ENCODE results near the gene DIS3L2.

DIS3L2 gene

GRCh38 chr2:232351686-232352510 lies 390.4 kb downstream of the DIS3L2 start:
- Histone ChIP-seq H3K4ac (ENCODE audit: low read length) (no peak overlapping the region), H2BK15ac (ENCODE audit: low read length) (no peak overlapping the region), H2AK5ac (ENCODE audit: low read depth, low read length) (peak overlapping the region; percentile 35), H4K91ac (ENCODE audit: low read depth, low read length, poor library complexity) (peak overlapping the region; percentile 72), H3K79me1 (ENCODE audit: low read depth, low read length) (no peaks in the 10 kb centered on the region), H3K36me3 (replicated peaks in 1 of 2; ENCODE audit: control insufficient read depth in 2 of 2, insufficient read depth in 2 of 2, low read length in 2 of 2) (no peaks in the 10 kb centered on the region), H3K14ac (ENCODE audit: low read length) (no peak overlapping the region), H3K23ac (ENCODE audit: low read depth, low read length, poor library complexity) (no peak overlapping the region), H2BK5ac (ENCODE audit: low read length) (no peak overlapping the region), H3K9ac (ENCODE audit: low read depth, low read length, poor library complexity) (no peak overlapping the region), H3K9me3 (replicated peaks in 1 of 2; ENCODE audit: control insufficient read depth in 2 of 2, insufficient read depth in 1 of 2, low read depth in 1 of 2, low read length in 2 of 2) (peaks cover 0 to 6% of the 10 kb centered on the region in 2 donors), H3K27ac (replicated peaks; ENCODE audit: low read length) (no peak overlapping the region), H2AFZ (ENCODE audit: low read length) (no peak overlapping the region), H3K4me1 (ENCODE audit: control insufficient read depth in 2 of 2, insufficient read depth in 1 of 2, low read depth in 1 of 2, low read length in 2 of 2) (no peaks in the 10 kb centered on the region), H3K27me3 (ENCODE audit: control insufficient read depth in 3 of 3, insufficient read depth in 3 of 3, low read depth in 1 of 3, low read length in 3 of 3) (peaks cover 0 to 24% (median 0%) of the 10 kb centered on the region in 3 experiments), H2BK120ac (ENCODE audit: low read depth, low read length) (no peak overlapping the region), H3K4me2 (ENCODE audit: insufficient read depth, low read length, poor library complexity, severe bottlenecking) (no peak overlapping the region), H3K18ac (ENCODE audit: low read length) (peak overlapping the region; percentile 64), H4K8ac (ENCODE audit: low read depth, low read length) (no peak overlapping the region), H2BK12ac (ENCODE audit: low read length) (peak overlapping the region; percentile 84), H3K4me3 (ENCODE audit: low read length in 2 of 2) (no peak overlapping the region)
- WGBS, 2 donors (ENCODE audit: extremely low coverage in 2 of 2, insufficient read length in 2 of 2, insufficient replicate concordance in 1 of 2) = no CpG with 5 or more reads among the region's 73 CpGs
- no peak for DNase-seq (ENCODE audit: low spot score)

- Histone ChIP-seq H2BK5ac (ENCODE audit: low read length) (no peak overlapping the region), H3K27ac (replicated peaks; ENCODE audit: low read length) (no peak overlapping the region), H3K4me1 (ENCODE audit: control insufficient read depth in 2 of 2, insufficient read depth in 1 of 2, low read depth in 1 of 2, low read length in 2 of 2) (no peaks in the 10 kb centered on the region), H3K14ac (ENCODE audit: low read length) (no peak overlapping the region), H3K36me3 (replicated peaks in 1 of 2; ENCODE audit: control insufficient read depth in 2 of 2, insufficient read depth in 2 of 2, low read length in 2 of 2) (no peaks in the 10 kb centered on the region), H2BK120ac (ENCODE audit: low read depth, low read length) (no peak overlapping the region), H3K4me3 (ENCODE audit: low read length in 2 of 2) (no peak overlapping the region), H3K4me2 (ENCODE audit: insufficient read depth, low read length, poor library complexity, severe bottlenecking) (peak overlapping the region; percentile 14), H2BK15ac (ENCODE audit: low read length) (no peak overlapping the region), H3K9ac (ENCODE audit: low read depth, low read length, poor library complexity) (no peak overlapping the region), H3K18ac (ENCODE audit: low read length) (peak overlapping the region; percentile 64), H3K9me3 (replicated peaks in 1 of 2; ENCODE audit: control insufficient read depth in 2 of 2, insufficient read depth in 1 of 2, low read depth in 1 of 2, low read length in 2 of 2) (peaks cover 0 to 6% of the 10 kb centered on the region in 2 donors), H2BK12ac (ENCODE audit: low read length) (no peak overlapping the region), H3K4ac (ENCODE audit: low read length) (no peak overlapping the region), H3K79me1 (ENCODE audit: low read depth, low read length) (no peaks in the 10 kb centered on the region), H4K8ac (ENCODE audit: low read depth, low read length) (no peak overlapping the region), H3K27me3 (ENCODE audit: control insufficient read depth in 3 of 3, insufficient read depth in 3 of 3, low read depth in 1 of 3, low read length in 3 of 3) (peaks cover 0 to 24% (median 0%) of the 10 kb centered on the region in 3 experiments), H2AFZ (ENCODE audit: low read length) (no peak overlapping the region), H2AK5ac (ENCODE audit: low read depth, low read length) (peak overlapping the region; percentile 35), H4K91ac (ENCODE audit: low read depth, low read length, poor library complexity) (no peak overlapping the region), H3K23ac (ENCODE audit: low read depth, low read length, poor library complexity) (no peak overlapping the region)
- no CpG with 5 or more reads among the region's 39 CpGs for WGBS, 2 donors (ENCODE audit: extremely low coverage in 2 of 2, insufficient read length in 2 of 2, insufficient replicate concordance in 1 of 2)
- no peak for DNase-seq (ENCODE audit: low spot score)
Measured at GRCh38 chr2:232352511-232353091, 391.1 kb downstream of the DIS3L2 start.

GRCh38 chr2:232353096-232353495 lies 391.6 kb downstream of the DIS3L2 start:
- Histone ChIP-seq H3K36me3 (replicated peaks in 1 of 2; ENCODE audit: control insufficient read depth in 2 of 2, insufficient read depth in 2 of 2, low read length in 2 of 2) (no peaks in the 10 kb centered on the region), H3K27me3 (ENCODE audit: control insufficient read depth in 3 of 3, insufficient read depth in 3 of 3, low read depth in 1 of 3, low read length in 3 of 3) (peaks cover 0 to 24% (median 0%) of the 10 kb centered on the region in 3 experiments), H3K23ac (ENCODE audit: low read depth, low read length, poor library complexity) (no peak overlapping the region), H2BK5ac (ENCODE audit: low read length) (no peak overlapping the region), H4K8ac (ENCODE audit: low read depth, low read length) (no peak overlapping the region), H3K18ac (ENCODE audit: low read length) (no peak overlapping the region), H3K9ac (ENCODE audit: low read depth, low read length, poor library complexity) (no peak overlapping the region), H3K4me3 (ENCODE audit: low read length in 2 of 2) (no peak overlapping the region), H2AFZ (ENCODE audit: low read length) (no peak overlapping the region), H3K4me2 (ENCODE audit: insufficient read depth, low read length, poor library complexity, severe bottlenecking) (no peak overlapping the region), H3K4ac (ENCODE audit: low read length) (no peak overlapping the region), H3K9me3 (replicated peaks in 1 of 2; ENCODE audit: control insufficient read depth in 2 of 2, insufficient read depth in 1 of 2, low read depth in 1 of 2, low read length in 2 of 2) (peaks cover 0 to 6% of the 10 kb centered on the region in 2 donors), H3K4me1 (ENCODE audit: control insufficient read depth in 2 of 2, insufficient read depth in 1 of 2, low read depth in 1 of 2, low read length in 2 of 2) (no peaks in the 10 kb centered on the region), H2AK5ac (ENCODE audit: low read depth, low read length) (no peak overlapping the region), H4K91ac (ENCODE audit: low read depth, low read length, poor library complexity) (no peak overlapping the region), H2BK120ac (ENCODE audit: low read depth, low read length) (no peak overlapping the region), H3K79me1 (ENCODE audit: low read depth, low read length) (no peaks in the 10 kb centered on the region), H2BK15ac (ENCODE audit: low read length) (no peak overlapping the region), H2BK12ac (ENCODE audit: low read length) (no peak overlapping the region), H3K14ac (ENCODE audit: low read length) (no peak overlapping the region), H3K27ac (replicated peaks; ENCODE audit: low read length) (no peak overlapping the region)
- no peak for DNase-seq (ENCODE audit: low spot score)
- WGBS, 2 donors (ENCODE audit: extremely low coverage in 2 of 2, insufficient read length in 2 of 2, insufficient replicate concordance in 1 of 2) = no CpG with 5 or more reads among the region's 8 CpGs

GRCh38 chr2:232353660-232354059 lies 392.1 kb downstream of the DIS3L2 start:
- Histone ChIP-seq H2BK15ac (ENCODE audit: low read length) (no peak overlapping the region), H3K4me3 (ENCODE audit: low read length in 2 of 2) (peak overlapping the region in 1 of 2 donors; percentile 20), H3K9me3 (replicated peaks in 1 of 2; ENCODE audit: control insufficient read depth in 2 of 2, insufficient read depth in 1 of 2, low read depth in 1 of 2, low read length in 2 of 2) (peaks cover 0 to 6% of the 10 kb centered on the region in 2 donors), H3K4me2 (ENCODE audit: insufficient read depth, low read length, poor library complexity, severe bottlenecking) (no peak overlapping the region), H3K14ac (ENCODE audit: low read length) (no peak overlapping the region), H3K27ac (replicated peaks; ENCODE audit: low read length) (no peak overlapping the region), H4K8ac (ENCODE audit: low read depth, low read length) (no peak overlapping the region), H3K79me1 (ENCODE audit: low read depth, low read length) (no peaks in the 10 kb centered on the region), H2BK12ac (ENCODE audit: low read length) (no peak overlapping the region), H2AFZ (ENCODE audit: low read length) (no peak overlapping the region), H2AK5ac (ENCODE audit: low read depth, low read length) (no peak overlapping the region), H3K36me3 (replicated peaks in 1 of 2; ENCODE audit: control insufficient read depth in 2 of 2, insufficient read depth in 2 of 2, low read length in 2 of 2) (no peaks in the 10 kb centered on the region), H3K18ac (ENCODE audit: low read length) (no peak overlapping the region), H3K9ac (ENCODE audit: low read depth, low read length, poor library complexity) (no peak overlapping the region), H3K4ac (ENCODE audit: low read length) (no peak overlapping the region), H3K4me1 (ENCODE audit: control insufficient read depth in 2 of 2, insufficient read depth in 1 of 2, low read depth in 1 of 2, low read length in 2 of 2) (no peaks in the 10 kb centered on the region), H3K23ac (ENCODE audit: low read depth, low read length, poor library complexity) (no peak overlapping the region), H2BK5ac (ENCODE audit: low read length) (peak overlapping the region; percentile 55), H3K27me3 (ENCODE audit: control insufficient read depth in 3 of 3, insufficient read depth in 3 of 3, low read depth in 1 of 3, low read length in 3 of 3) (peaks cover 0 to 24% (median 0%) of the 10 kb centered on the region in 3 experiments), H4K91ac (ENCODE audit: low read depth, low read length, poor library complexity) (no peak overlapping the region), H2BK120ac (ENCODE audit: low read depth, low read length) (no peak overlapping the region)
- no CpG with 5 or more reads among the region's 7 CpGs for WGBS, 2 donors (ENCODE audit: extremely low coverage in 2 of 2, insufficient read length in 2 of 2, insufficient replicate concordance in 1 of 2)
- DNase-seq (ENCODE audit: low spot score) = no peak
